Measurements from ENCODE around the gene USP15.

Gene USP15

GRCh38 chr12:62372825-62373224, 112.6 kb downstream of the USP15 start:
- Histone ChIP-seq H3K4me2 (ENCODE audit: insufficient read depth, low read length) (no peak overlapping the region), H3K4me1 (ENCODE audit: insufficient read depth, low read length) (0 out of 2 replicates have a peak, but pooled peaks cover 2% of the 10 kb centered on the region), H3K79me2 (ENCODE audit: insufficient read depth, low read length) (peaks cover 40% of the 10 kb centered on the region), H3K9ac (ENCODE audit: low read depth, low read length) (no peak overlapping the region), H3K9me3 (ENCODE audit: insufficient read depth, low read length, severe bottlenecking) (no peaks in the 10 kb centered on the region), H2AFZ (ENCODE audit: low read depth, low read length) (no peak overlapping the region), H4K20me1 (ENCODE audit: insufficient read depth, low read length) (peaks cover 10% of the 10 kb centered on the region; the same call in 1 of the 2 replicates), H3K36me3 (ENCODE audit: insufficient read depth, low read length) (peaks cover 23% of the 10 kb centered on the region; the same call in 1 of the 2 replicates), H3K27ac (ENCODE audit: low read length) (no peak overlapping the region), H3K27me3 (ENCODE audit: insufficient read depth, low read length, poor library complexity) (no peaks in the 10 kb centered on the region), H3K4me3 (ENCODE audit: low read depth in 1 of 2, low read length in 2 of 2) (no peak overlapping the region)
- TF ChIP-seq EZH2 (IDR thresholded peaks at IDR 0.05; ENCODE audit: borderline replicate concordance, low read depth, low read length, severe bottlenecking): no peak
- TF ChIP-seq CTCF (IDR thresholded peaks at IDR 0.05; ENCODE audit: borderline replicate concordance, extremely low read depth, low read length, poor library complexity, severe bottlenecking): no peak
- ATAC-seq (ENCODE audit: insufficient read depth, low read depth) (no peak), DNase-seq (no peak)

GRCh38 chr12:62375603-62376002, 115.4 kb downstream of the USP15 start:
- Histone ChIP-seq H2AFZ (ENCODE audit: low read depth, low read length) (no peak overlapping the region), H3K27ac (ENCODE audit: low read length) (no peak overlapping the region), H3K4me1 (ENCODE audit: insufficient read depth, low read length) (0 out of 2 replicates have a peak, but pooled peaks cover 2% of the 10 kb centered on the region), H3K36me3 (ENCODE audit: insufficient read depth, low read length) (peaks cover 17% of the 10 kb centered on the region; the same call in 1 of the 2 replicates), H3K4me3 (ENCODE audit: low read depth in 1 of 2, low read length in 2 of 2) (no peak overlapping the region), H3K79me2 (ENCODE audit: insufficient read depth, low read length) (peaks cover 17% of the 10 kb centered on the region; the same call in 1 of the 2 replicates), H3K9me3 (ENCODE audit: insufficient read depth, low read length, severe bottlenecking) (no peaks in the 10 kb centered on the region), H4K20me1 (ENCODE audit: insufficient read depth, low read length) (no peaks in the 10 kb centered on the region), H3K4me2 (ENCODE audit: insufficient read depth, low read length) (no peak overlapping the region), H3K9ac (ENCODE audit: low read depth, low read length) (no peak overlapping the region), H3K27me3 (ENCODE audit: insufficient read depth, low read length, poor library complexity) (no peaks in the 10 kb centered on the region)
- no peak; the same call in 2 of the 3 replicates for ATAC-seq (ENCODE audit: insufficient read depth, low read depth)
- TF ChIP-seq EZH2 (IDR thresholded peaks at IDR 0.05; ENCODE audit: borderline replicate concordance, low read depth, low read length, severe bottlenecking) (no peak), CTCF (IDR thresholded peaks at IDR 0.05; ENCODE audit: borderline replicate concordance, extremely low read depth, low read length, poor library complexity, severe bottlenecking) (no peak)
- DNase-seq: no peak

- peaks cover 16% of the 10 kb centered on the region; the same call in 1 of the 2 replicates for H3K79me2 ChIP-seq (ENCODE audit: insufficient read depth, low read length)
- no peaks in the 10 kb centered on the region for H3K9me3 ChIP-seq (ENCODE audit: insufficient read depth, low read length, severe bottlenecking)
- no peak for DNase-seq
- H4K20me1 ChIP-seq (ENCODE audit: insufficient read depth, low read length): no peaks in the 10 kb centered on the region
- no peak overlapping the region for H3K4me3 ChIP-seq (ENCODE audit: low read depth in 1 of 2, low read length in 2 of 2)
- no peak overlapping the region for H3K27ac ChIP-seq (ENCODE audit: low read length)
- H3K36me3 ChIP-seq (ENCODE audit: insufficient read depth, low read length): peaks cover 41% of the 10 kb centered on the region
- no peak overlapping the region for H3K9ac ChIP-seq (ENCODE audit: low read depth, low read length)
- 0 out of 2 replicates have a peak, but pooled peaks cover 2% of the 10 kb centered on the region for H3K4me1 ChIP-seq (ENCODE audit: insufficient read depth, low read length)
- H2AFZ ChIP-seq (ENCODE audit: low read depth, low read length): no peak overlapping the region
- H3K4me2 ChIP-seq (ENCODE audit: insufficient read depth, low read length): no peak overlapping the region
- no peak for ATAC-seq (ENCODE audit: insufficient read depth, low read depth)
- no peak for TF ChIP-seq EZH2 (IDR thresholded peaks at IDR 0.05; ENCODE audit: borderline replicate concordance, low read depth, low read length, severe bottlenecking)
- TF ChIP-seq CTCF (IDR thresholded peaks at IDR 0.05; ENCODE audit: borderline replicate concordance, extremely low read depth, low read length, poor library complexity, severe bottlenecking): no peak
- no peaks in the 10 kb centered on the region for H3K27me3 ChIP-seq (ENCODE audit: insufficient read depth, low read length, poor library complexity)
These were observed 119.0 kb downstream of the USP15 start for GRCh38 chr12:62379026-62379722.

All from DND-41 (cell line).